ENCODE data around the gene ZNF302.

GRCh38 chr19:34673590-34673989 is 3.9 kb upstream of the ZNF302 start:
- no peak for TF ChIP-seq POLR2AphosphoS5 (IDR thresholded peaks at IDR 0.05; ENCODE audit: low read depth, low read length)
- TF ChIP-seq YY1 (IDR thresholded peaks at IDR 0.05; ENCODE audit: low read depth), result no peak
- TF ChIP-seq SIN3A (IDR thresholded peaks at IDR 0.05; ENCODE audit: borderline replicate concordance, low read depth, low read length), result no peak
- no peak for TF ChIP-seq USF2 (IDR thresholded peaks at IDR 0.05; ENCODE audit: borderline replicate concordance, low read depth, low read length)
- TF ChIP-seq CTCF (IDR thresholded peaks at IDR 0.05), result no peak
- TF ChIP-seq RAD21 (IDR thresholded peaks at IDR 0.05; ENCODE audit: low read length), result no peak
- TF ChIP-seq, protein P1, sequence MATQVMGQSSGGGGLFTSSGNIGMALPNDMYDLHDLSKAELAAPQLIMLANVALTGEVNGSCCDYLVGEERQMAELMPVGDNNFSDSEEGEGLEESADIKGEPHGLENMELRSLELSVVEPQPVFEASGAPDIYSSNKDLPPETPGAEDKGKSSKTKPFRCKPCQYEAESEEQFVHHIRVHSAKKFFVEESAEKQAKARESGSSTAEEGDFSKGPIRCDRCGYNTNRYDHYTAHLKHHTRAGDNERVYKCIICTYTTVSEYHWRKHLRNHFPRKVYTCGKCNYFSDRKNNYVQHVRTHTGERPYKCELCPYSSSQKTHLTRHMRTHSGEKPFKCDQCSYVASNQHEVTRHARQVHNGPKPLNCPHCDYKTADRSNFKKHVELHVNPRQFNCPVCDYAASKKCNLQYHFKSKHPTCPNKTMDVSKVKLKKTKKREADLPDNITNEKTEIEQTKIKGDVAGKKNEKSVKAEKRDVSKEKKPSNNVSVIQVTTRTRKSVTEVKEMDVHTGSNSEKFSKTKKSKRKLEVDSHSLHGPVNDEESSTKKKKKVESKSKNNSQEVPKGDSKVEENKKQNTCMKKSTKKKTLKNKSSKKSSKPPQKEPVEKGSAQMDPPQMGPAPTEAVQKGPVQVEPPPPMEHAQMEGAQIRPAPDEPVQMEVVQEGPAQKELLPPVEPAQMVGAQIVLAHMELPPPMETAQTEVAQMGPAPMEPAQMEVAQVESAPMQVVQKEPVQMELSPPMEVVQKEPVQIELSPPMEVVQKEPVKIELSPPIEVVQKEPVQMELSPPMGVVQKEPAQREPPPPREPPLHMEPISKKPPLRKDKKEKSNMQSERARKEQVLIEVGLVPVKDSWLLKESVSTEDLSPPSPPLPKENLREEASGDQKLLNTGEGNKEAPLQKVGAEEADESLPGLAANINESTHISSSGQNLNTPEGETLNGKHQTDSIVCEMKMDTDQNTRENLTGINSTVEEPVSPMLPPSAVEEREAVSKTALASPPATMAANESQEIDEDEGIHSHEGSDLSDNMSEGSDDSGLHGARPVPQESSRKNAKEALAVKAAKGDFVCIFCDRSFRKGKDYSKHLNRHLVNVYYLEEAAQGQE (IDR thresholded peaks at IDR 0.05; ENCODE audit: low read depth, low read length), result no peak
- TF ChIP-seq JUND (IDR thresholded peaks at IDR 0.05), result no peak
- no peak for TF ChIP-seq MXI1 (IDR thresholded peaks at IDR 0.05; ENCODE audit: low read depth, low read length)
